GM18861 (cell line): ENCODE data around the gene SMYD3.

Experiments
- ATAC-seq: cut with Tn5 transposase; IDR thresholded peaks from one replicate; pipeline ENCODE4 v1.9.1; 2021; ENCODE audit not compliant: unreplicated experiment

SMYD3 gene

DNA sequence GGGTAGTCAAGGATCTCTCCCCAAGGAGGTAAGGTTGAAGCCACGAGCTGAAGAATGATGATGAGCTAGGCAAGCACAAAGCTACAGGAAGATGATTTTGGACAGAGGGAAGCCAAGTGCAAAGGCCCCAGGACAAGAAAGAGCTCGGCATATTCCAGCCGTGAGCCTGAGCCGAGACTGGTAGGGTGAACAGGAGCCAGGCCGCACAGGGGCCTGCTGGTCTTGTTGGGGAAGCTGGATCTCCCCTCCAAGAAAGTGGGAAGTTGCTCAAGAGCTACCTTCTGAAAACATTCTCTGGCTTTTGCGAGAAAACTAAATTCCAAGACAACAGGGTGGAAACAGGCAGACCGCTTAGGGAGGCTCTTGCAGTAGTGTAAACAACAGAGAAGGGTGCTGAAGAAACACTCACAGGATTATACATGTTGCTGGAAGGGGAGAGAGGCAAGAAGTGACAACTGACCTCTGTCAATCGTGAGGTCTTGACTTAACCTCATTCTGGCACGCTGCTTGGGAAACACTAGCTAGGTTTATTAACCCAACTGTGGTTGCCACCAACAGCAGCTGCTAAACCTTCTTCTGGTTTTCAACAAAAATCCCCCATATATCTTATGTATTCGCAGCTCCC, 625.2 kb downstream of the SMYD3 start:
- ATAC-seq, result no peak

DNA sequence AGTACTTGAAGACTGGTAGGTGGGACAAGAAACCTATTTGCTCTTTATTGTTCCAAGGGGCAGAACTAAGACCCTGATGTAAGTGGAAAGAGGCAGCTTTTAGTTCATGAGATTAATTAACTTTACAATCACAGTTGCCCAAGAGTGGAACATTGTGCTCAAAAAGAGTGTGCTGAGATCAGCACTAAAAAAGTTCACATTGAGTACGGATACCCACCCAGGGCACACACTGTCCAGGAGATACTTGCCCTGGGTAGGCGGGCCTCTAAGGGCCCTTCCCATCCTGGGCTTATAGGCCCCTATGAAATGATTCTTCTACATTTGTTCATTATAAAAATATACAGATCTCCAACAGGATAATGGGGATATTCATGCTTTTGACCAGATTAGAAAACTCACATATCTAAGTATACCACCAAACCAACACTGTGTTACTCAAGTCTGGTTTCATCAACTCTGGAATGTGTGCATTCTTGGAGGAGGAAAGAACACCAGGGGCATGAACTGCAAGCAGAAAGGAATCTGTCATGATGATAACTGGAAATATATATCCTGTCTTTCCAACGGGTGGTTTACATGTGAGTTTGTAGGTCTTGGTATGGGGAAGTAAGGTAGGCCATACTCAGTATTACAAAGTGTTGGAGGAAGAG, 626.2 kb downstream of the SMYD3 start:
- no peak for ATAC-seq

DNA sequence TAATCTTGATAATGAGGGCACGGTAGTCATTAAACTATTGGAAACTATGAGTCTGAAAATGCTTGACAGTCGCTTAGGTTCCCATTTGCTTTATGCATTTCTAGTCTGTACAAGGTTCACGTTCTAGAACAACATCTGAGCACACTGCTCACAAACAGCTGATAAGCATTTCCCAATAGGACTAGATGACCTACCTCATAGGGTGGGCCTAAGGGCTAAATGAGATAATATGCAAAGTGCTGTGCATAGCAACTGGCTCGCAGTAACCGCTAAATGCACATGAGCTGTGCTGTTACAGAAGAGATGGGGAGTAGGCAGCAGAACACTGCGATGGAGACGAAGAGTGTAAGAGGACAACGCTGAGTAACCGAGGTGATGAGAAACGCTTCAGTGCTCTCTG, 628.0 kb downstream of the SMYD3 start:
- ATAC-seq, result no peak

DNA sequence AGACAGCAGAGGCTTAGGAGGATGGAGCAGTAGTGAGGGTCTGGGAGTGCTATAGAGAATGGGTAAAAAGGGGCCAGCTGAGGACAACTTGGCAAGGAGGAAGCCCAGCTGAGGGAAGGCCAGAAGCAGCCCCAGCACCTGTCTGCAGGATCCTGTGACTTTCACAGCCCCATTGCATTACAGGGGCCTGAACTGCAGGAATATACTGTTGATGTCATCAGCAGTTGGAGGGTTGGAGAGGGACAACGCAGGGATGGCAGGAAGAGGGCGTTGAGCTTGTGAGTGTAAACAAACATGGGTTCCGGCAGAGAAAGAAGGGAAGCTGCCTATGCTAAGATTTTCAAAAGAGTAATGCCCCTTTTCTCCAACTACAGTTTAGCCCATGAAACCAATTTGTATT, 628.5 kb downstream of the SMYD3 start:
- no peak for ATAC-seq

DNA sequence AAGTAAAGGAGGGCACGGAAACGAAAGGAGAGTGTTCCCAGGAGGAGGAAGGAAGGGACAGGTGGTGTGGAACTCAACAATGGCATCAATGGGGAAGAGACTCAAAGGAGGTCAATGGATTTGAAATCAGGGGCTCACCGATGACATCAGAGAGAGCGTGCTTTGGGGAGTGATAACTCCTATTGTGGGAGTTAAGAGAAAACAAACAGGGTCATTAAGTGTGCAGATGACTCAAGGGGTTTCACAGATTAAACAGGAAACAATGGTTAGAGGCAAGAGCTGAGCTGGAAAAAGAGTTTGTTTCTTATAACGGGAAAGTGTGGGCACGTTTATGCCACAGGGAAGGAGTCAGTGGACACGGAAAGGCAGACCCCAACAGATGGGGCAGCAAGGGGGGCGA, 629.1 kb downstream of the SMYD3 start:
- ATAC-seq, result no peak

DNA sequence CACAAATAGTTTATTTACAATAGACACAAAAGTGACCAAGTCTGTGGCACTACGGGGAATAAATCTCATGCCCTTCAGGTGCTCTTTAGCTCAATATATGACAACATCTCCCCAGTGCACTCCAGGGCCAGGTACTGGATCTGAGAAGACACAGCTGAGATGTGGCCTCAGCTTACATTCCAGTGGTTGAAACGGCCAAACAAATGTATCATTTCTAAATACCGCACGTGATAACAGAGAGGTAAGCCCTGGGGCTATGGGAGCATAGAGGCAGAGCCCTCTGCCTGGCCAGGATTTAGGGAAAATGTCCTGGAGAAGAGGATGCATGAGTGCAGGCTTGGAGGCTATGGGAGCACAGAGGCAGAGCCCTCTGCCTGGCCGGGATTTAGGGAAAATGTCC, 630.5 kb downstream of the SMYD3 start:
- ATAC-seq, result no peak

DNA sequence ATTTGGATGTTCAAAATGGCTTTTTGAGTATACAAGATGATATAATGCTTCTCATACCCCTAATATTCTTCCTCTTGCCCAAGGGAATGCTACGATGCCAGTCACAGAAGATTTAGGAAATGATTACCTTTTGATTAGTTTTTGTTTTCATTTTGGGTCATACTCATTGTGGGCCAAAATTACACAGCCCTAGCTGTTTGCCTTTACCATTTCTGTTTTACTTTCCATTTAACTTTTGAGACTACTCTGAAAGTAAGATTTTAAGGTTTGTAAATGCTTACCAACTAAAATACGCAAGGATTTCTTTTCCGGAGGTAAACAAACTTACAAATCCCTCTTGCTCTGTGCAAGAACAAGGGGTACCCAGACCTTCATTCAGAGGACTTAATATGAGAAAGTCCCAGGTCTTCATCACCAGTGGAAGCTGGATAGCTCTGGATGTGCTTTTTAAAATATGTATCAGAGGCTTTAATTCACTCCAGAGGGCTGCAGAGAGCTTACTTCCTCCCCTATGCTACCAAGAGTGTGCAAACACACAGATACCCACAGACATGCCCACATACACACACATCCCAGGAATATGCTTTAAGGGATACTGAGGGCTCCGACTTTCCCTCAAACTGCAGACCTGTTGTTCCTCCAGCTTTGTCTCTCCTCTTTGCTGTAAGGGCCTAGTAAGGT, 631.4 kb downstream of the SMYD3 start:
- peak; percentile 72 for ATAC-seq

DNA sequence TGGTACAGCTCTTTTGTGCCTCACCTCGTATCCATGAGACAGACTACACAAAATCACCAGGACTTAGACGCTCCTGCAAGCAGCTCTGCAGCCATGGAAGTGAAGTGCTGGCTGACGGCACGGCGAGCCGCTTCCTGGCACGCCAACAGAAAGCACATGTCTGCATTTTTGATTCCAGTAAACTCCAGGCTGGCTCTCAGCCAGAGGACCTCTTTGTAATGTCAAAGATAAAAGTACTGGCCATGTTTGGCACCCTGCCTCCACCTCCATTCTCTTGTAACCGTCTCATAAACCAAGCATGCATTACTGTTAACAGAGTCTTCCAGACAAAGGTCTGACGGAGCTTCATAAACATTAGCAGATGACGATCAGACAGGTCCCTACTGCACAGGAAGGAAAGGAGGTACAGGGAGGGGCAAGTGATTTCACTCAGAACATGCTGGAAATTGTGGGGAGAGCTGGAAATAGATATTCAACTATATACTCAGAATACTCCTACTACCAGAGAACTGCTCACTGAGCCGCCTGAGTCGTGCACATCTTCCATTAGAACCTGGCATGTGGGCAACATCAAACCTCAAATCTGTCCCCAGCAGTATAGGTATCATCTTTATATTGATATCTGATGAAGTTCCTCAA, 632.0 kb downstream of the SMYD3 start:
- ATAC-seq, result no peak

DNA sequence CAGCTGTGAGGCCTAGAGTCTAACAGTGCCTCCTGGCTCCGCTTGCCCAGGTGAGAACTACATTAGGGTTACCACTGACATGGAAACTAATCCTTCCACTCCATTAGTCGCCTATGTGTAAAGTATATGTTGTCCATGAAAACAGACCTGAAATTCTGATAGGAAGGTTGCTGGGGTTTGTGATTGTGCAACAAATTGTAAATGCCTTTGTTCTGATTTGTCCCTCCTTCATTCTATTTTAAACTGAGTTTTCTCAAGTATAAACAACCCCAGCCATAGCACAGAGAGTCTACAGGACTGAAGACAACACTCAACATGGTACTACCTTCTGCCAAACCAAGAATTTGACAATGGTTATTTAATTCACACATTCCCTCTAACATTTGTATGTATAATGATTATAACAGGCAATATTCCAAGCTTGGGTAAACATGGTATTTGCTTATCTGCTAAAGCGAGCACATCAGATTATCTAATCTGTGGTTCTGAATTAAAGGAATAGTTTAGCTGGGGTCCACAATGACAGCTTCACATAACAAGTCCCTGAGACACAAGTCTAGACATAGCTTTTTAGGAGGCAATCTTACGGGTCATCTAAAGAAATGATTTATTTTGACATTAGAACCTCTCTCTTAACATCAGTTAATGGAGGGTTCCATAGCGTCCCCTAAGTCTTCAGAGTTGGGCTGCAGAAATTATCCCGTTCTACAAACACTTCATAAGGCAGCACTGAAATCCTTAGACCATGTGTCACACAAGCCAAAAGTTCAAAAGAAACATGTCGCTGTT, 633.0 kb downstream of the SMYD3 start:
- no peak for ATAC-seq

DNA sequence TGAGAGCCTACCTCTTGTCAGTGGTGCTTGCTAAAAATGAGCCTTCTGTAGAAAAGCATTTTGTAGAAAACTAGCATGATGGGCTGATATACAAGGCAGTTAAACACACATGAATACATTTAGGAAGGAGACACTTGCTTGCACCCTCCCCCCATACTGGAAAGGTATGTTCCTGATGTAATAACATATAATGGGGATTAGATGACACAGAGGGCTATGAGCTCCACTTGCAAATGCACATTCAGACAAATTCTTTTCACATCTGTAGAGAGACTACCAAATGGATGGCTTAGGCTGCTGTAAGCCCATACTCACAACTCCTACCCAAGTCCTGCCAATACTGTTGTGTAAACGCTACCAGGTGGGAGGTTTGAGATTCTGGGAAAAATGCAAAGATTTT, 634.0 kb downstream of the SMYD3 start:
- ATAC-seq, result no peak

DNA sequence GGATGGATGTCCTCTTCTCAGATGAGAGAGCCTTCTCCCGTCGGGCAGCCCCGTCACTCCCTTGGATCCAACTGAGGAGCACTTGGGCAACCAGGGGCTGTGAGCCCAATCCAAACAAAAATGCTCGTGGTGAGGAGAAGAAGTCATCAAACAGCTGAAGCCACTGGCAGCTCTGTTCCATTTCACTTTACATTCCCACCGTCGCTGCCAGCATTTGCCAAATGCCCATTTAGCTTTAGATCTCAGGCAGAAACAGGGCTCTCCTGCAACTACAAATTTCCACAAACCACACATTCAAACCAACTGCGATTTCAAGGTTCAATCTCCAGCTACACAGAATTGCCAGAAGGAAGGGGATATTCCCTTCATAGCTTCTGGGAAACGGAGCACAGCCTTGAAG, 634.6 kb downstream of the SMYD3 start:
- ATAC-seq, result no peak

DNA sequence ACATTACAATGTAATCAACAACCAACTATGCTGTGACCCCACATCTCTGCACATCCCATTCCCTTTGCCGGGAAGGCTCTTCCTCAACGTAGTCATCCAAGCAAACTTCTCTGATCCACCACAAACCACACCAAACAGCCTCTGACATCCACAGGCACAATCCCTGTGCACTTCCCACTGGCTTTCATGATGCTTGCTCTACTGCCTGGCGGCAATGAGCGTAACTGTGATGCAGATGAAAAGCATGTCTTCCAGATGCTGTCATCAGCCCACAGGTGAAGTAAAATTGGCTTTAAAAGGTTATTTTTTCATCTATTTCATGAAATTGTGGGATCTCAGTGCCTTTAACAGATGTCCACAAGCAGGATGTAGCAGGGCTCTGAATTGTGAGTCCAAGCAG, 635.2 kb downstream of the SMYD3 start:
- ATAC-seq, result no peak

DNA sequence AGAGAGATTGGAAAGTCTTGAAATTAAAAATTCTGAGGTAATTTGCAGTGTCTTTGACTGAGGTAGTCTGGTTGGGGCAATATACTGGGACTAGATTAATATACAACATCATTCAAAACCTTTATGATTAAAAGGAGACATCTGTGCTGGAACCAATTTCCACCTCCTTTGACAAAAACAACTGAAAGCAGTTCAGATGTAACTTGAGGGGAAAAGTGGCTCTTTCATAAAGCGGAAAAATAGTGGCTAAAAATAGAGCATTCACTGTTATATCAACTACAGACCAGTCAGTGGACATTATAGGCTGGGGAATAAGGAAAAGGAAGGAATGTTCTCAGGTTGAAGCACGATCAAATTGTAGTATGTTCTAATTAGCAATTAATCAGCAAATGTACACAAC, 635.9 kb downstream of the SMYD3 start:
- ATAC-seq, result no peak

DNA sequence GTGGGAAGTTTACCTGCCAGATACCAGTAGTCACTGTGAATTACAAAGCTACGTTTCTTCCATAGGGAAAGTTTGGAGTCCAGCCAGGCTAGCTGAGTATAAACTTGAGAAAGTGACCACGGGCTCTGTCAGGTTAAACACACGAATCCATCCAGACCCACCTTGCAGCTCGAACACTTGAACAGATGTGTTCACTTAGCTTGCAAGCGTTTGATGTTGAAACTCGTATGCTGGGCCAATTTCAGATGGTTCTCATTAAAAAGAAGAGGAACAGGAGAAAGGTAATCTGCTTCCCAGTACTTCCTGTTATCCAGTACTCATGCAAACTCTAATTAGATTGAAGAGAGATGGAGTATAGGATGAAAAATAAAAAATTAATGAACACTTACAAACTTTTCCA, 636.4 kb downstream of the SMYD3 start:
- ATAC-seq, result no peak

DNA sequence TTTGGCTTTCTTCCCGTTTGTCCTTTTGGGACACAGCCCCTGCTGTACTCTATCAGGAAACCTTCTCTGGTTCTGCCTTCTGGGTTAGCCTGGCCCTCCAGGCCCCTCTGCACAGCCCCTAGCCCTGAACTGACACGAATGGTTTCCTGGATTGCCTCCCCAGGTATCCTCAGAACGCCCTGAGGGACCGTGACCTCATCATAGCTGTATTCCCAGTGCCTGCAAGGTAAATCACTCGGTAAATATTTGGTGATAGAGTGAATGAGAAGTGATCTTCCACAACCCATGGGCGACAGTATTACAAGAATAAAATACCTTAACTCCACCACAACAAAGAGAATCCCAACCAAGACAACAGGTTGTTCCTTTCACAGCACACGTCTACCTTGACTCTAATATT, 637.2 kb downstream of the SMYD3 start:
- no peak for ATAC-seq

DNA sequence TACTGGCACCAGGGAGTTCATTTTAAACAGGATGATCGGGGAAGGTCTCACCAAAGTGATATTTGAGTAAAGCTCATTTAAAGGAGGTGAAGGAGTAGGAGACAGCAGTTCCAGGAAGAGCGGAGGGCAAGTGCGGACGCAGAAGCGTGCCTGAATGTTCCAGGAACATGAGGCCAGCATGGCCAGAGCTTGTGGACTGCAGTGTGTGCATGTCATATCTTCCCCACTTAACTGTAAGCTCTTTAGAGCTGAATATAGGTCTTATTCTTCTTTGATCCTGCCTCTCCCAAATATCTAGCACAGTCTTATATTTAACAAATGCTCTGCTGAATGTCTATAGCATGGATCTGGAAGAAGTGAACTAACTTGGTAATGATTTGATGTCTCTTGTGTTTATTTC, 639.3 kb downstream of the SMYD3 start:
- no peak for ATAC-seq

DNA sequence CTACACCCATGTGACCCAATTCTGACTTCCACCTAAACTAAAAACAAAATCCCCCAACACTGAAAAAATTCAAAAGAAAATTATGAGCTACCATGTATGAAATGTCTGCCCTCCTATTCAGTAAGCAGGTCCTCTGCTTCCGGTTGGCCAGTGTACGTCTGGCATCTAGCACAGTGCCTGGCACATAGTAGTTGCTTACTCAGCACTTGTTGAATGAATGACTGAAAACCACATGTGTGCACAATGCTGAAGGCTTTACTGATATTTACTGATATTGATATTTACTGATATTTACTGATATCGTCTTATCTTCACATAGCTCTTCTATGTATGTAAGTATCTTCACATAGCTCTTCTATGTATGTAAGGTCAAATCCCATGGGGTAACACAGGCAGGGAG, 642.2 kb downstream of the SMYD3 start:
- ATAC-seq, result no peak

DNA sequence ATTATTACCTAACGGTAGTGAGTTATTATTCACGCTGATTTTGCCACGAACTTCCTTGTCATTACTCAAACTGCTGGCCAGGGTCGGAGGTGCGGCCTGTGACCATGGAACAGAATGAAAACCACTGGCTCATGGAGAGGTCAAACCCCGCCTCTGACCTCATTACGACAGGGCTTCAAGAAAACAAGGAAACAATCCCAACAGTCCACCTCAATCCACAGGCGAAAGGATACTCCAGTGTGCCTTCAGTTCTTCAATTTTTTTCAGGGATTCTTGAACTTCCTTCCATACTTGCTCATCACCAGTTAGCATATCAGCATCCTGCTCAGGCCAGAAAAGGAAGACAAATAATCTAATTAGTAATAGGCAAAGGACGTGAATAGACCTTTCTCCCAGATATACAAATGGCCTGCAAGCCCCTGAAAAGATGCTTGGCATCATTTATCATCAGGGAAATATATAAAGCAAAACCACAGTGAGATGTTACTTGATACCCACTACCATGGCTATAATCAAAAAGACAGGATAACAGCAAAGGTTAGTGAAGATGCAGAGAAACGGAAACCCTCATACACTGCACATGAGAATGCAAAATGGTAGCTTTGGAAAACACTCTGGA, 643.4 kb downstream of the SMYD3 start:
- ATAC-seq, result no peak

DNA sequence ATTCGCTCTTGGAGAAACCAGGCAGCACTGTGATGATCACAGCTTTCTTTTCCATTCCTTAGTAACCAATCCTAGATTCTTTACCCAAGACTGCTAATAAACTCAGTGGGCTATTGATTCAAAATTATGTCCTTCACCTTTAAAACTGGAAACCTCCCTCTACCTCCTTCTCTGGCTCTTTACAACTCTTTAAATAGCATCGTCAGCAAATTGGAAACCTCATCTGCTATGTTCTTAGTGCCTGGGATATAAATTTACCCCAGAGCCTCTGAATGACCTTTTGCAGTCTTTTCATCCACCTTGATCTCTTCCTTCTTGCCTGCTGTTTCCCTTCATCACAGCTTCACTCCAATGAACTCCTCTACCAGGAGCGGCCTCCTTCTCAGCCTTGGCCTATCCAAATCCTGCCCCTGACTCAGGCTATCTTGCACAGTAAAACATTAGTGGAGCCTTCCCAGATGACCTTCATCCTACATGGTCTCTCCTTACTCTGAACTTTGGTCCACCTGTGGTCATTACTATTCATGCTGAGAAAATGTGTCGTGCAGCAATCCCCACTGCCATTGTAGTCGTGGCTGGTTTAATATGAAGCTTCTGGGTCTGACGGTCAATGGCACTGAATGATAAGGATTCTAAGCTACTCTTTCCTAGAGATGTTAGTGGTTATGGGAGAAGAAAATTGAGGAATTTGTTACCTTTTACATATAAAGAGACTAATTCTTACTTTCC, 644.1 kb downstream of the SMYD3 start:
- no peak for ATAC-seq
